ENCODE measurements around the gene RIPOR2. TPM values are rescaled to one million over a fixed set of nuclear protein-coding genes. Genes with fewer than 3 reads are reported as not detected.

The RIPOR2 gene
- total and polyA plus RNA-seq, 4 donors = 1.6 to 10.9 (median 3.7) TPM

- TF ChIP-seq REST (IDR thresholded peaks at IDR 0.05) (no peak), GABPA (IDR thresholded peaks at IDR 0.05 in 1 of 2, conservative IDR thresholded peaks at IDR 0.05 in 1 of 2) (no peak), TAF1 (conservative IDR thresholded peaks at IDR 0.05) (no peak), SP1 (IDR thresholded peaks at IDR 0.05) (no peak), MAX (IDR thresholded peaks at IDR 0.05) (no peak), EGR1 (IDR thresholded peaks at IDR 0.05; ENCODE audit: low read depth in 2 of 2) (no peak), FOXA2 (IDR thresholded peaks at IDR 0.05) (no peak), NR2F2 (IDR thresholded peaks at IDR 0.05) (no peak), RAD21 (IDR thresholded peaks at IDR 0.05) (no peak), FOXA1 (IDR thresholded peaks at IDR 0.05) (no peak), RXRA (IDR thresholded peaks at IDR 0.05) (no peak), ZBTB33 (IDR thresholded peaks at IDR 0.05) (no peak), JUND (IDR thresholded peaks at IDR 0.05) (no peak), YY1 (IDR thresholded peaks at IDR 0.05) (no peak)
- TF ChIP-seq, protein P1, sequence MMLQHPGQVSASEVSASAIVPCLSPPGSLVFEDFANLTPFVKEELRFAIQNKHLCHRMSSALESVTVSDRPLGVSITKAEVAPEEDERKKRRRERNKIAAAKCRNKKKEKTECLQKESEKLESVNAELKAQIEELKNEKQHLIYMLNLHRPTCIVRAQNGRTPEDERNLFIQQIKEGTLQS (IDR thresholded peaks at IDR 0.05) = no peak
- no peak for DNase-seq (ENCODE audit: low spot score)
- H3K27ac ChIP-seq (ENCODE audit: low read depth in 1 of 2, low read length in 2 of 2) = no peak overlapping the region
- H3K4me3 ChIP-seq (ENCODE audit: low read depth in 1 of 3, low read length in 3 of 3) = no peak overlapping the region
- peaks cover 0 to 2% (median under 1%) of the 10 kb centered on the region in 4 donors for H3K36me3 ChIP-seq (ENCODE audit: control insufficient read depth in 4 of 4, insufficient read depth in 3 of 4, low read depth in 1 of 4, low read length in 3 of 4)
- WGBS = 84% methylated on average over 4 of the region's 4 CpGs
- peaks cover 2 to 8% (median 5%) of the 10 kb centered on the region in 4 donors for H3K9me3 ChIP-seq (ENCODE audit: control insufficient read depth in 4 of 4, low read length in 3 of 4)
- no peak overlapping the region for H3K9ac ChIP-seq (ENCODE audit: low read depth in 1 of 2, low read length in 2 of 2)
- H3K4me1 ChIP-seq (ENCODE audit: control insufficient read depth in 4 of 4, insufficient read depth in 4 of 4, low read length in 3 of 4) = no peaks in the 10 kb centered on the region
- H3K27me3 ChIP-seq (ENCODE audit: control insufficient read depth in 4 of 4, insufficient read depth in 4 of 4, low read length in 3 of 4) = no peaks in the 10 kb centered on the region
Measured at GRCh38 chr6:24872779-24873178, 63.0 kb downstream of the RIPOR2 start.

DNA sequence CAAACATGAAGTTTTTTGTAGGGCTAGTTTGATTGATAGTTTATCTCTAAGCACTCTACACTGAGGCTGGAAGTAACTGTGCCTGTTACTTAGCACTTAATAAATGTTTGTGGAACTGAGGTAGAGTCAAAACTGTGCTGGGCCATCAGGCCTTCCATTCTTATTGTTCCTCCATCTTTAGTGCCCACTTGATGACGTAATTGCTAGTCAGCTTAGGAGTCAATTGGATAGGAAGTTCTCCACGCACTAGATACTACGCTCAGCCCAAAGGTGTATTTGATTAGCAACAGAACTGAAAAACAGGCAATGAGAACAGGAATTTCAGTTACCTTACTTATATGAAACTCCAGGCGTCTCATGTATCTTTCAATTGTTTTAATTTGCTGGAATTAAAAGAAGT lies 67.0 kb downstream of the RIPOR2 start:
- Histone ChIP-seq H3K9me3 (ENCODE audit: control insufficient read depth in 4 of 4, low read length in 3 of 4) (no peaks in the 10 kb centered on the region), H3K9ac (ENCODE audit: low read depth in 1 of 2, low read length in 2 of 2) (no peak overlapping the region), H3K4me3 (ENCODE audit: low read depth in 1 of 3, low read length in 3 of 3) (no peak overlapping the region), H3K27me3 (ENCODE audit: control insufficient read depth in 4 of 4, insufficient read depth in 4 of 4, low read length in 3 of 4) (no peaks in the 10 kb centered on the region), H3K36me3 (ENCODE audit: control insufficient read depth in 4 of 4, insufficient read depth in 3 of 4, low read depth in 1 of 4, low read length in 3 of 4) (peaks cover 0 to 4% (median under 1%) of the 10 kb centered on the region in 4 donors), H3K4me1 (ENCODE audit: control insufficient read depth in 4 of 4, insufficient read depth in 4 of 4, low read length in 3 of 4) (no peaks in the 10 kb centered on the region), H3K27ac (ENCODE audit: low read depth in 1 of 2, low read length in 2 of 2) (no peak overlapping the region)
- no peak for TF ChIP-seq NR2F2 (IDR thresholded peaks at IDR 0.05)
- no peak for TF ChIP-seq ZBTB33 (IDR thresholded peaks at IDR 0.05)
- TF ChIP-seq RAD21 (IDR thresholded peaks at IDR 0.05) = no peak
- TF ChIP-seq FOXA2 (IDR thresholded peaks at IDR 0.05) = no peak
- no peak for TF ChIP-seq JUND (IDR thresholded peaks at IDR 0.05)
- TF ChIP-seq HNF4A (conservative IDR thresholded peaks at IDR 0.05) = no peak
- TF ChIP-seq GABPA (IDR thresholded peaks at IDR 0.05 in 1 of 2, conservative IDR thresholded peaks at IDR 0.05 in 1 of 2) = no peak
- no peak for DNase-seq (ENCODE audit: low spot score)
- WGBS = 96% methylated on average over 4 of the region's 4 CpGs

Measured in liver (tissue), 9 donors.